Measurements from ENCODE around the gene TRIM2. TPM values are rescaled to one million over a fixed set of nuclear protein-coding genes. Genes with fewer than 3 reads are reported as not detected.

The TRIM2 gene
- 46.7 and 47.2 TPM in 2 replicates for total RNA-seq

DNA sequence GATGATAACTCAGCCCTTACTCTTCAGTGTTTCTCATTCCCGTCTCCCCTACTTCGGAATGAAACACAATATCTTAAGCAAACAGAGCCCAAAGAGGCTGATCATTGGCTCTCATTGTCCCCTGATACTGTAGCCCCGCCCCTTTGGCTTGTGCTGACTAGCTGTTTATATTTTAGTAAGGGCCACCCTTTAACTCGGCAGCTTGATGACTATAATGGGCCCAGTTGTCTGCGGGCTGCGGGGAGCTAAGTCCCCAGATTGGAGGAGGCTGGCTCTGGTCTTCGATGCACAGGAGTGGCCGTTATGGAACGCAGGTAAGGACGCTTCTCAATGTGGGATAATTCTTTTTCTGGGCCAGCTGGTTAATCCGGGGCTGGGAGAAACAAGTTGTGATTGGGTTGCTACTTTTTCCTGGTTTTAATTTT, at the start of gene TRIM2:
Gene TRIM2, plus strand, starts transcription at position 197 of the 425 bp plus-strand sequence. Its CDS starts 88 bp downstream, at position 285.

DNA sequence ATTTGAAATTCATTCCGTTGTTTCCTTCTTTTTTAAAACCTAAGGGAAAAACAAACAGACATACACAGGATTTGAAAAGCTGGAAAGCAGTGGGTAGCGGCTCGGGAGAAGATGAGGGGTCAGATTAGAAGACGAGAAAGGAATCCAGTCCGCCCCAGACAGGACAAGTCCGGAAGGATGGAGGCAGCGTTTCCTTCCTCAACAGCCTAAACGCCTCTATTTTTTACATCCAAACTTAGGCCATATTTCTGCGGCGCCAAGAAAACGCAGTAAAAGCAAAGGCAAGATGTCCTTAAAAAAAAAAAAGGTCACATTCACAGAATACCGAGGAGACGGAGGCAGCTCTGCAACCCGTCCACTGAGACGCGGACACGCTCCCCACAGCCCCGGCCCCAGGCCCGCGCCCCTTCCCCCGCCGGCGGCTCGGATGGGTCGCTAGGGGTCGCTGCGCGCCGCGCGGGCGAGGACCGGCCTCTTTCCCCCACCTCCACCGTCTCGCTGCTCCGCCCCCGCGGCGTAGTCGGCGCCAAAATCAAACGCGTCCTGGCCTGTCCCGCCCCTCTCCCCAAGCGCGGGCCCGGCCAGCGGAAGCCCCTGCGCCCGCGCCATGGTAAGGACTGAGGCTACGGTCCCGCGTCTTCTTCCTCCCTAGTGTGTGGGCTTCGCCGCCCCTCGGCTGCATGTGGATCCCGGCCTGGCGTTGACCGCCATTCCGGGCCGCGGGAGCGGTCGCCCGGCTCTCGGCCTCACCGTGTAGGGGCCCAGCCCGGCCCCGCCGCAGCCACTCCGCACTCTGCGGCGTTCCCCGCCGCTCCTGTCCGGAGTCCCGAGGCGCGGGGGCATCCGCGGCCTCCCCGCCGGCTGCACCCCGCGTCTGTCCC, 140.1 kb downstream of the TRIM2 start, which contains the start of gene MND1:
Gene MND1, plus strand, starts transcription at position 558 of the 881 bp plus-strand sequence. Its CDS starts 50 bp downstream, at position 608.

Other genes with a start within 250 kb of the TRIM2 start
- gene MND1, start 140.2 kb downstream of the TRIM2 start, total RNA-seq: 5.1 and 6.9 TPM in 2 replicates

Measured in aortic smooth muscle cell (primary cell).